KMS-11 (cell line): Measurements from ENCODE around the gene BSG.

Experiments
- H2AFZ ChIP-seq: fragments of 200-600 bp; sonication (generic); 2 replicates; pipeline ENCODE4 v1.6.1; 2016; ENCODE audit warnings: antibody characterized with exemption, mixed run types, low read depth
- H3K27ac ChIP-seq: fragments of 200-600 bp; sonication (generic); 2 replicates; pipeline ENCODE4 v1.6.1; 2016; ENCODE audit warnings: mild to moderate bottlenecking, mixed run types
- H3K27me3 ChIP-seq: fragments of 200-600 bp; sonication (generic); 2 replicates; pipeline ENCODE4 v1.6.1; 2017; ENCODE audit warnings: mild to moderate bottlenecking, low read depth, mixed run types, moderate library complexity; ENCODE audit not compliant: insufficient read depth
- H3K36me3 ChIP-seq: fragments of 200-600 bp; sonication (generic); 2 replicates; pipeline ENCODE4 v1.6.1; 2017; ENCODE audit warnings: mild to moderate bottlenecking, mixed run types; ENCODE audit not compliant: insufficient read depth
- H3K4me1 ChIP-seq: fragments of 200-600 bp; sonication (generic); 2 replicates; pipeline ENCODE4 v1.6.1; 2016; ENCODE audit warnings: mild to moderate bottlenecking, low read depth, mixed run types; ENCODE audit not compliant: poor library complexity, severe bottlenecking
- H3K4me2 ChIP-seq: fragments of 200-600 bp; sonication (generic); 2 replicates; pipeline ENCODE4 v1.7.0; 2016; ENCODE audit warnings: mild to moderate bottlenecking, mixed run types
- H3K4me3 ChIP-seq: fragments of 200-600 bp; sonication (generic); IDR thresholded peaks from 2 replicates; pipeline ENCODE4 v1.6.1; 2017; ENCODE audit warnings: low read depth, low read length, mixed read lengths; ENCODE audit not compliant: insufficient read depth
- H3K79me2 ChIP-seq: fragments of 200-600 bp; sonication (generic); 2 replicates; pipeline ENCODE4 v1.6.1; 2016; ENCODE audit warnings: low read depth, mixed run types; ENCODE audit not compliant: insufficient read depth
- H3K9ac ChIP-seq: fragments of 200-600 bp; sonication (generic); 2 replicates; pipeline ENCODE4 v1.6.1; 2016; ENCODE audit warnings: mild to moderate bottlenecking, mixed run types
- H4K20me1 ChIP-seq: fragments of 200-600 bp; sonication (generic); 2 replicates; pipeline ENCODE4 v1.6.1; 2016; ENCODE audit warnings: mild to moderate bottlenecking, mixed run types; ENCODE audit not compliant: insufficient read depth
- TF ChIP-seq, protein P1 (sequence below): fragments of 200-600 bp; sonication (generic); conservative IDR thresholded peaks from 2 replicates; pipeline ENCODE4 v1.6.1; 2017; ENCODE audit warnings: low read depth, mild to moderate bottlenecking, antibody characterized with exemption, low read length, moderate library complexity, mixed read lengths

BSG gene

DNA sequence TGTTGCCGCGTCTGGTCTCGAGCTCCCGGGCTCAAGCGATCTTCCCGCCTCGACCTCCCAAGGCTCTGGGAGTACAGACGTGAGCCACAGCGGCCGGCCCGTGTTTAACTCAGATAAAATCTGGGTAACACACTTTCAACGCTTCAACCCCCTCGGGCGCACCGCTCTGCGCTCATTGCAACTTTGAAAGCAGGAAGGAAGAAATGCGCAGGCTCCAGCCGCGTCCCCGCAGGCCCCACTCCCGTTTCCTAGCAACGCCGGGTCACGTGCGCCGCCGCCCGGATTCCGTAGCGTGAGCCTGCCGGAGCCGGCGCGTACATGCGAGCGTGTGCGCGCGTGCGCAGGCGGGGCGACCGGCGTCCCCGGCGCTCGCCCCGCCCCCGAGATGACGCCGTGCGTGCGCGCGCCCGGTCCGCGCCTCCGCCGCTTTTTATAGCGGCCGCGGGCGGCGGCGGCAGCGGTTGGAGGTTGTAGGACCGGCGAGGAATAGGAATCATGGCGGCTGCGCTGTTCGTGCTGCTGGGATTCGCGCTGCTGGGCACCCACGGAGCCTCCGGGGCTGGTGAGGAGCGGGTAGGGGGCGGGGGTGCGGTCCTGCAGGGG is at the start of gene BSG:
TSS of gene BSG (plus strand) at position 457 of the 603 bp plus-strand sequence. CDS start at position 496, 39 bp downstream.
- no peaks in the 10 kb centered on the region for H3K27me3 ChIP-seq
- peak within 1 kb of the TSS; percentile 68 for H3K27ac ChIP-seq
- H3K4me3 ChIP-seq: no peak within 1 kb of the TSS
- H3K36me3 ChIP-seq: no peaks in the 10 kb centered on the region
- peaks cover 45% of the 10 kb centered on the region for H3K79me2 ChIP-seq
- H3K9ac ChIP-seq: peak within 1 kb of the TSS; percentile 83
- H2AFZ ChIP-seq: peak within 1 kb of the TSS; percentile 70; the same call in 1 of the 2 replicates
- peak within 1 kb of the TSS; percentile 83 for H3K4me2 ChIP-seq
- peaks cover 11% of the 10 kb centered on the region for H3K4me1 ChIP-seq
- TF ChIP-seq, protein P1, sequence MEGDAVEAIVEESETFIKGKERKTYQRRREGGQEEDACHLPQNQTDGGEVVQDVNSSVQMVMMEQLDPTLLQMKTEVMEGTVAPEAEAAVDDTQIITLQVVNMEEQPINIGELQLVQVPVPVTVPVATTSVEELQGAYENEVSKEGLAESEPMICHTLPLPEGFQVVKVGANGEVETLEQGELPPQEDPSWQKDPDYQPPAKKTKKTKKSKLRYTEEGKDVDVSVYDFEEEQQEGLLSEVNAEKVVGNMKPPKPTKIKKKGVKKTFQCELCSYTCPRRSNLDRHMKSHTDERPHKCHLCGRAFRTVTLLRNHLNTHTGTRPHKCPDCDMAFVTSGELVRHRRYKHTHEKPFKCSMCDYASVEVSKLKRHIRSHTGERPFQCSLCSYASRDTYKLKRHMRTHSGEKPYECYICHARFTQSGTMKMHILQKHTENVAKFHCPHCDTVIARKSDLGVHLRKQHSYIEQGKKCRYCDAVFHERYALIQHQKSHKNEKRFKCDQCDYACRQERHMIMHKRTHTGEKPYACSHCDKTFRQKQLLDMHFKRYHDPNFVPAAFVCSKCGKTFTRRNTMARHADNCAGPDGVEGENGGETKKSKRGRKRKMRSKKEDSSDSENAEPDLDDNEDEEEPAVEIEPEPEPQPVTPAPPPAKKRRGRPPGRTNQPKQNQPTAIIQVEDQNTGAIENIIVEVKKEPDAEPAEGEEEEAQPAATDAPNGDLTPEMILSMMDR: no peak
- H4K20me1 ChIP-seq: no peaks in the 10 kb centered on the region

- no peak overlapping the region for H3K4me2 ChIP-seq
These were observed 49.7 kb upstream of the BSG start for GRCh38 chr19:522726-523125.

GRCh38 chr19:524062-524674 is 48.2 kb upstream of the BSG start:
- H3K9ac ChIP-seq: no peak overlapping the region
- H3K4me1 ChIP-seq: peaks cover 4% of the 10 kb centered on the region
- H3K36me3 ChIP-seq: no peaks in the 10 kb centered on the region
- H2AFZ ChIP-seq: no peak overlapping the region
- H3K4me2 ChIP-seq: no peak overlapping the region
- H3K79me2 ChIP-seq: no peaks in the 10 kb centered on the region
- H4K20me1 ChIP-seq: no peaks in the 10 kb centered on the region
- peaks cover 26% of the 10 kb centered on the region for H3K27me3 ChIP-seq
- TF ChIP-seq, protein P1: no peak
- no peak overlapping the region for H3K27ac ChIP-seq
- H3K4me3 ChIP-seq: no peak overlapping the region

More at GRCh38 chr19:522726-523125, 49.7 kb upstream of the BSG start:
- H4K20me1 ChIP-seq: no peaks in the 10 kb centered on the region
- H3K27me3 ChIP-seq: peaks cover 19% of the 10 kb centered on the region; the same call in 1 of the 2 replicates
- H3K4me1 ChIP-seq: peaks cover 4% of the 10 kb centered on the region
- no peaks in the 10 kb centered on the region for H3K36me3 ChIP-seq
- no peaks in the 10 kb centered on the region for H3K79me2 ChIP-seq
- no peak overlapping the region for H3K27ac ChIP-seq
- TF ChIP-seq, protein P1: no peak
- H2AFZ ChIP-seq: no peak overlapping the region
- no peak overlapping the region for H3K4me3 ChIP-seq
- no peak overlapping the region for H3K9ac ChIP-seq

DNA sequence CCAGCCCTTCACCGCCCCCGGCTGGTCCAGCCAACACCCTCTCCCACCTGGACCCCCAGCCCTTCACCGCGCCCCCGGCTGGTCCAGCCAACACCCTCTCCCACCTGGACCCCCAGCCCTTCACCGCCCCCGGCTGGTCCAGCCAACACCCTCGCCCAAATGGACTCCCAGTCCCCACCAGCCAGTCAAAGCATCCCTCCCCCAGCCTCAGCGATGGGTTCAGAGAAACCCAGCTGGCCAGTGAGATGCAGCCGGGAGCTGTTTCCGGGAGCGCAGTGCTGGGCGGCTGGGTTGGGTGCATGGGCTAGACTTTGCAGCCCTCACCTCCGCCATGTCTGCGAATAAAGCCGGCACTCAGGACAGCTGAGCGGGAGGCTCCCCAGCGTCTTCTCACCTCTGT is 47.4 kb upstream of the BSG start:
- Histone ChIP-seq H3K79me2 (no peaks in the 10 kb centered on the region), H3K27ac (no peak overlapping the region), H4K20me1 (no peaks in the 10 kb centered on the region), H3K4me2 (no peak overlapping the region), H3K4me3 (no peak overlapping the region), H3K4me1 (peaks cover 4% of the 10 kb centered on the region), H2AFZ (no peak overlapping the region), H3K27me3 (peaks cover 26% of the 10 kb centered on the region), H3K36me3 (no peaks in the 10 kb centered on the region), H3K9ac (no peak overlapping the region)
- TF ChIP-seq, protein P1: no peak
